ENCODE measurements around the gene C11orf24.

DNA sequence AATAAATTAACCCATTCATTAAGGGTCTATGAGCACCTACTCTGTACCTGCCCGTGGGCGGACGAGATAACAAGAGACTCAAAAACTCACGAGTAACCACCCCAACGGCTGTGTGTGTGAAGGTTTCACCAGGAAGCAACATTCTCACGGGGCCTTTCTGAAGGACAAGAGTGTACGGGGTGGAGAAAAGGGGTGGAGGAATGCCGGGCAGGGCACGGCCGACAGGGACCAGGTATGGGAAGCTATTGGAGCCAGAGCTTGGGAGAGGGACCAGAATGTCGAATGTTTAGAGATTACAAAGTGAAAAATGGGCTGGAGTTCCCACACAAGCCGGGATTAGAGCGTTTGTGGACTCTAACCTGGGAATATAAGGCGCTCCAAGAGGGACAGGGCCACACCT, 60.2 kb downstream of the C11orf24 start:
- no peak for TF ChIP-seq EZH2 (IDR thresholded peaks at IDR 0.05)
- no peak for TF ChIP-seq POLR2AphosphoS5 (IDR thresholded peaks at IDR 0.05; ENCODE audit: borderline replicate concordance, low read depth, low read length)
- TF ChIP-seq FOXP2 (optimal IDR thresholded peaks at IDR 0.05; ENCODE audit: control extremely low read depth, extremely low read length, insufficient read depth) = no peak

All from SK-N-MC (cell line).